Tibial nerve (tissue), 4 donors: ENCODE measurements around the gene CFAP92. TPM values are rescaled to one million over a fixed set of nuclear protein-coding genes. Genes with fewer than 3 reads are reported as not detected.

ENCODE experiments used
- DNase-seq, 2 donors: peaks; one replicate each; pipeline ENCODE4 v3.0.0-alpha.2; 2019; ENCODE audit warnings: low spot score in 2 of 2
- H3K27ac ChIP-seq, 4 donors: fragments of 200-600 bp; sonication (generic) in 3 of 4; one replicate each; pipeline ENCODE4 v1.5.1; 2017 to 2019; ENCODE audit warnings: mild to moderate bottlenecking in 1 of 4
- H3K27me3 ChIP-seq, 2 donors: fragments of 200-600 bp; sonication (generic) in 1 of 2; one replicate each; pipeline versions ENCODE4 v1.5.1 to v1.6.0; 2017 to 2019
- H3K36me3 ChIP-seq, 3 donors: fragments of 200-600 bp; sonication (generic); one replicate each; pipeline ENCODE4 v1.5.1; 2018 to 2019
- H3K4me1 ChIP-seq, 4 donors: fragments of 200-600 bp; sonication (generic) in 3 of 4; one replicate each; pipeline ENCODE4 v1.5.1; 2017 to 2019
- H3K4me3 ChIP-seq, 4 donors: fragments of 200-600 bp; sonication (generic) in 3 of 4; one replicate each; pipeline ENCODE4 v1.5.1; 2017 to 2019; ENCODE audit warnings: mild to moderate bottlenecking in 1 of 4, moderate library complexity in 1 of 4
- H3K9me3 ChIP-seq, 4 donors: fragments of 200-600 bp; sonication (generic) in 3 of 4; one replicate each; pipeline ENCODE4 v1.5.1; 2017 to 2019
- EP300 ChIP-seq, 2 donors: sonication (generic); formaldehyde crosslinking; IDR thresholded peaks; one replicate each; pipeline ENCODE4 v1.6.1; 2017; ENCODE audit warnings: antibody characterized with exemption in 2 of 2, mild to moderate bottlenecking in 1 of 2
- POLR2A ChIP-seq, 2 donors: fragments of 450-650 bp; IDR thresholded peaks; one replicate each; pipeline ENCODE4 v1.6.1; 2017; ENCODE audit warnings: antibody characterized with exemption in 2 of 2, mild to moderate bottlenecking in 2 of 2, moderate library complexity in 2 of 2
- WGBS, 2 donors: methylation state at CpG; one replicate each; pipeline ENCODE4 v1.1.5; 2018; 5-methylcytosine and 5-hydroxymethylcytosine counted together
- small RNA-seq: library from RNA; depleted of rRNA; stranded (forward); fragments of <200 nt; gene quantifications from one replicate; pipeline ENCODE3, GENCODE V24; 2016
- total RNA-seq, 4 donors: library from RNA; depleted of rRNA; stranded (reverse); fragments of >200 nt; gene quantifications; one replicate each; pipeline ENCODE4 v1.1.0, GENCODE V29; 2016
- TF ChIP-seq, protein P1 (sequence below), 5 experiments: fragments of 200-600 bp in 3 of 5; fragments of 450-650 bp in 2 of 5; sonication (generic) in 3 of 5; IDR thresholded peaks; one replicate each; pipeline ENCODE4 v1.5.1; 2016 to 2019; ENCODE audit warnings: antibody characterized with exemption in 5 of 5, mild to moderate bottlenecking in 3 of 5, moderate library complexity in 2 of 5

The CFAP92 gene
- total RNA-seq, 4 donors from 2014 or later, result 0.22 to 0.78 (median 0.63) TPM; not detected in 1

DNA sequence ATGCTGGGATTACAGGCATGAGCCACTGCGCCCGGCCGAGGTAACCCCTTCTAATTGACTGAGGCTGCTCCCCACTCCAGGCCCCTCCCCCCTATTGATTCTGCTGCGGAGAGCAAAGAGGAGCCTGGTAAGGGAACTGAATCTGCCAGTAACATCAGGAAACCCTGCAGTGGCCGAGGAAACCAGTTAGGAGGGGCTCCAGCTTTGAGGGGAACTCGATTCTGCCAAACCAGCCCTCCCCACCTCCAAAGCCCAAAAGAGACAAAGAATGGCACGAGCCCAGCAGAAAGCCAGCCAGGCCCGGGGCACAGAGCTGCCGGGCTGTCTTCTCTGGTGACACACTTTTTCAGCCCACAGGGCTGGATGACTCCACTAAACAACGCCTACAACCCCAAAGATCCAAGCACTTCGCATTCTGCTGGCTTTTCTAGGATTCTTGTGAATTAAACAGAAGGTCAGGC lies 129.5 kb downstream of the CFAP92 start:
- Histone ChIP-seq H3K27me3 (no peaks in the 10 kb centered on the region), H3K9me3 (peaks cover 0 to 18% (median 2%) of the 10 kb centered on the region in 4 donors), H3K27ac (peak overlapping the region in 2 of 4 donors; percentile 55 to 71), H3K4me3 (no peak overlapping the region), H3K4me1 (peaks cover 0 to 26% (median 8%) of the 10 kb centered on the region in 4 donors), H3K36me3 (peaks cover 0 to 4% (median 0%) of the 10 kb centered on the region in 3 donors)
- 25 to 40% methylated on average over 10 to 11 of the region's 11 CpGs for WGBS, 2 donors
- DNase-seq, result no peak
- TF ChIP-seq POLR2A (IDR thresholded peaks at IDR 0.05), result no peak
- TF ChIP-seq, protein P1, sequence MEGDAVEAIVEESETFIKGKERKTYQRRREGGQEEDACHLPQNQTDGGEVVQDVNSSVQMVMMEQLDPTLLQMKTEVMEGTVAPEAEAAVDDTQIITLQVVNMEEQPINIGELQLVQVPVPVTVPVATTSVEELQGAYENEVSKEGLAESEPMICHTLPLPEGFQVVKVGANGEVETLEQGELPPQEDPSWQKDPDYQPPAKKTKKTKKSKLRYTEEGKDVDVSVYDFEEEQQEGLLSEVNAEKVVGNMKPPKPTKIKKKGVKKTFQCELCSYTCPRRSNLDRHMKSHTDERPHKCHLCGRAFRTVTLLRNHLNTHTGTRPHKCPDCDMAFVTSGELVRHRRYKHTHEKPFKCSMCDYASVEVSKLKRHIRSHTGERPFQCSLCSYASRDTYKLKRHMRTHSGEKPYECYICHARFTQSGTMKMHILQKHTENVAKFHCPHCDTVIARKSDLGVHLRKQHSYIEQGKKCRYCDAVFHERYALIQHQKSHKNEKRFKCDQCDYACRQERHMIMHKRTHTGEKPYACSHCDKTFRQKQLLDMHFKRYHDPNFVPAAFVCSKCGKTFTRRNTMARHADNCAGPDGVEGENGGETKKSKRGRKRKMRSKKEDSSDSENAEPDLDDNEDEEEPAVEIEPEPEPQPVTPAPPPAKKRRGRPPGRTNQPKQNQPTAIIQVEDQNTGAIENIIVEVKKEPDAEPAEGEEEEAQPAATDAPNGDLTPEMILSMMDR (IDR thresholded peaks at IDR 0.05), result no peak
- no peak for TF ChIP-seq EP300 (IDR thresholded peaks at IDR 0.05)

DNA sequence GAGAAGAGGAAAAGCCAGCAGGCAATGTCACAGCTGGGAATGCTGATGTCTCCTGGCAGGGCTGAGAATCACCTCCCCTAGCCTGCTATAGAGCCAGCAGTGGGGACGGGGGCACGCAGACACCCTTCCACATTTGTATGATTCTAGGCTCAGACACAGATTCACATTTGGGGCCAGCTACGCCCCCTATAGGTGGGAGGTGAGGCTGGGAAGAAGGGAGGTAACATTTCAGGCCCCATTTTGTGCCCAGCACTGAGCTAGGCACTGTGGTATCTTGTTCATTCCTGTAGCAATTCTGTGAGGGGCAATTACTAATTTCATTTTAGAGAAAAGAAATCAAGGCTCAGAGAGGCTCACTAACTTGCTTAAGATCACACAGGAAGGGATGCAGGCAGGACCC lies 130.3 kb downstream of the CFAP92 start:
- DNase-seq, result no peak
- no peak overlapping the region for H3K27ac ChIP-seq
- peaks cover 0 to 26% (median 7%) of the 10 kb centered on the region in 4 donors for H3K9me3 ChIP-seq
- H3K27me3 ChIP-seq, result no peaks in the 10 kb centered on the region
- H3K4me3 ChIP-seq, result no peak overlapping the region
- 69 to 73% methylated on average over 3 of the region's 3 CpGs for WGBS, 2 donors
- TF ChIP-seq POLR2A (IDR thresholded peaks at IDR 0.05) (no peak), EP300 (IDR thresholded peaks at IDR 0.05) (no peak)
- TF ChIP-seq, protein P1 (IDR thresholded peaks at IDR 0.05), result no peak
- H3K36me3 ChIP-seq, result peaks cover 0 to 8% (median 0%) of the 10 kb centered on the region in 3 donors
- peaks cover 0 to 26% (median 8%) of the 10 kb centered on the region in 4 donors for H3K4me1 ChIP-seq

DNA sequence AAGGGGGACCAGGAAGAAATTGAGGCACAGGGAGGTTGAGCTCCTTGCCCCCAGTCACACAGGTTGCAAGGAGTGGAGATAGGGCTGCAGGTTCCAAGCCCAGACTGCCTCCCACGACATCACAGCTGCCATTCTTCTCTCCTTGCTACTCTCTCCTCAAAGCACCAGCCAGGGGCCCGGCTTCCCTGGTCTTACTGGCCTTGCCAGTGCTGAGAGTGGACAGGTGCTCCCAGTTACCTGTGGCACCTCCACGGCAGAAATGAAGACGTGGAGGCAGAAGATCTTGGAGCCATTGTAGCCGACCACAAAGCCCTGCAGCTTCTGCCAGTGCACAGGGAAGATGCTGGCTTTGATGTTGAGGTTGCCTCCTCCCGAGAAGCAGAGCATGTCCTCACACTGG lies 132.4 kb downstream of the CFAP92 start:
- peaks cover 0 to 26% (median 8%) of the 10 kb centered on the region in 4 donors for H3K4me1 ChIP-seq
- no peaks in the 10 kb centered on the region for H3K27me3 ChIP-seq
- DNase-seq, result no peak
- H3K4me3 ChIP-seq, result no peak overlapping the region
- peaks cover 0 to 41% (median 10%) of the 10 kb centered on the region in 4 donors for H3K9me3 ChIP-seq
- H3K36me3 ChIP-seq, result peaks cover 0 to 8% (median 0%) of the 10 kb centered on the region in 3 donors
- TF ChIP-seq EP300 (IDR thresholded peaks at IDR 0.05), result no peak
- TF ChIP-seq POLR2A (IDR thresholded peaks at IDR 0.05), result no peak
- TF ChIP-seq, protein P1 (IDR thresholded peaks at IDR 0.05), result no peak
- H3K27ac ChIP-seq, result no peak overlapping the region
- 88 to 94% methylated on average over 2 to 6 of the region's 6 CpGs for WGBS, 2 donors

Small RNAs within 50 kb of the gene (small RNA-seq; reads per million reads assigned to genes)
- not detected for gene AC112484.4

Other genes starting within 250 kb of the CFAP92 start
- 10 to 100 TPM; 49.6 to 81.9 (median 63.7) TPM for gene ACAD9, start 114.5 kb downstream of the CFAP92 start, total RNA-seq
- gene EFCC1, start 7.2 kb upstream of the CFAP92 start, total RNA-seq, result 1 to 10 TPM in 3 of 4 donors, under 1 TPM in 1; 0.22 to 2.1 (median 1.9) TPM
- gene GP9, start 66.7 kb upstream of the CFAP92 start, total RNA-seq, result not detected
- gene RAB43, start 127.7 kb upstream of the CFAP92 start, total RNA-seq, result 10 to 100 TPM in 1 of 4 donors, 1 to 10 TPM in 3; 4.8 to 13.2 (median 8.6) TPM
- 10 to 100 TPM in 3 of 4 donors, 1 to 10 TPM in 1; 9.8 to 20.9 (median 16.0) TPM for gene ISY1, start 167.0 kb upstream of the CFAP92 start, total RNA-seq
- 100 to 1,000 TPM; 329 to 533 (median 488) TPM for gene CNBP, start 189.8 kb upstream of the CFAP92 start, total RNA-seq